HG03575 (cell line): ENCODE data around the gene CARS1.
"Not testable (repeated sequence)": the region's sequence is repeated elsewhere in the genome, so short reads cannot be mapped to it uniquely, and the experiment has no call there.

Experiments
- ATAC-seq: cut with Tn5 transposase; IDR thresholded peaks from one replicate; pipeline ENCODE4 v1.9.1; 2021; ENCODE audit not compliant: unreplicated experiment, insufficient number of reproducible peaks, low FRiP score; ENCODE audit errors: extremely low read depth

Gene CARS1

GRCh38 chr11:3069425-3069824, 12.2 kb upstream of the CARS1 start:
- no peak for ATAC-seq

GRCh38 chr11:3066308-3066707, 9.1 kb upstream of the CARS1 start:
- ATAC-seq = not testable (repeated sequence)

GRCh38 chr11:3064709-3065108, 7.5 kb upstream of the CARS1 start:
- not testable (repeated sequence) for ATAC-seq

- not testable (repeated sequence) for ATAC-seq
Observed at GRCh38 chr11:3063876-3064275, 6.7 kb upstream of the CARS1 start.

GRCh38 chr11:3063432-3063831, 6.2 kb upstream of the CARS1 start:
- not testable (repeated sequence) for ATAC-seq

- no peak for ATAC-seq
Observed at GRCh38 chr11:3060436-3061025, 3.3 kb upstream of the CARS1 start.

GRCh38 chr11:3058753-3059664, 1.8 kb upstream of the CARS1 start:
- ATAC-seq = no peak

GRCh38 chr11:3056296-3057068, 741 bp downstream of the CARS1 start:
- ATAC-seq = no peak

GRCh38 chr11:3055891-3056290, 1.3 kb downstream of the CARS1 start:
- ATAC-seq = no peak

GRCh38 chr11:3052567-3052966, 4.7 kb downstream of the CARS1 start:
- no peak for ATAC-seq

- no peak for ATAC-seq
Observed at GRCh38 chr11:3052109-3052479, 5.1 kb downstream of the CARS1 start.

GRCh38 chr11:3051196-3052108, 5.8 kb downstream of the CARS1 start:
- ATAC-seq = no peak

- no peak for ATAC-seq
Observed at GRCh38 chr11:3050386-3051195, 6.6 kb downstream of the CARS1 start.

- no peak for ATAC-seq
Observed at GRCh38 chr11:3049430-3050243, 7.6 kb downstream of the CARS1 start.

- ATAC-seq = no peak
Observed at GRCh38 chr11:3047637-3048036, 9.6 kb downstream of the CARS1 start.

GRCh38 chr11:3046641-3047040, 10.6 kb downstream of the CARS1 start:
- ATAC-seq = no peak

GRCh38 chr11:3046190-3046589, 11.0 kb downstream of the CARS1 start:
- no peak for ATAC-seq
